ENCODE measurements around the gene FGR.

GRCh38 chr1:27568300-27569087 lies 66.5 kb downstream of the FGR start:
- TF ChIP-seq CTCF (IDR thresholded peaks at IDR 0.05 in 2 of 3, conservative IDR thresholded peaks at IDR 0.05 in 1 of 3; ENCODE audit: borderline replicate concordance in 1 of 3, insufficient read depth in 1 of 3, low read depth in 2 of 3, low read length in 2 of 3) (peak in 2 of 3 experiments; percentile 70 to 71; a peak in 4 of 6 replicates), POLR2A (IDR thresholded peaks at IDR 0.05; ENCODE audit: borderline replicate concordance, extremely low read depth, insufficient read depth, insufficient read length) (no peak), EZH2 (IDR thresholded peaks at IDR 0.05) (no peak), YY1 (IDR thresholded peaks at IDR 0.05; ENCODE audit: extremely low read depth, insufficient replicate concordance, low read depth, low read length) (no peak), CEBPB (IDR thresholded peaks at IDR 0.05; ENCODE audit: low read depth) (no peak), SIN3A (IDR thresholded peaks at IDR 0.05; ENCODE audit: low read depth) (no peak), RAD21 (IDR thresholded peaks at IDR 0.05; ENCODE audit: low read depth) (no peak), ZFX (IDR thresholded peaks at IDR 0.05) (no peak), POLR2AphosphoS5 (IDR thresholded peaks at IDR 0.05; ENCODE audit: low read depth, low read length) (peak; percentile 44), EZH2phosphoT487 (IDR thresholded peaks at IDR 0.05; ENCODE audit: borderline replicate concordance) (no peak), REST (IDR thresholded peaks at IDR 0.05; ENCODE audit: low read depth) (no peak)
